HG03354 (cell line): ENCODE results near the gene TRABD2B.

ENCODE experiments used
- ATAC-seq: cut with Tn5 transposase; IDR thresholded peaks from one replicate; pipeline ENCODE4 v1.9.1; 2021; ENCODE audit warnings: mild to moderate bottlenecking; ENCODE audit not compliant: unreplicated experiment, poor library complexity, severe bottlenecking

The TRABD2B gene

GRCh38 chr1:47842228-47842919, 154.8 kb downstream of the TRABD2B start:
- ATAC-seq = no peak

DNA sequence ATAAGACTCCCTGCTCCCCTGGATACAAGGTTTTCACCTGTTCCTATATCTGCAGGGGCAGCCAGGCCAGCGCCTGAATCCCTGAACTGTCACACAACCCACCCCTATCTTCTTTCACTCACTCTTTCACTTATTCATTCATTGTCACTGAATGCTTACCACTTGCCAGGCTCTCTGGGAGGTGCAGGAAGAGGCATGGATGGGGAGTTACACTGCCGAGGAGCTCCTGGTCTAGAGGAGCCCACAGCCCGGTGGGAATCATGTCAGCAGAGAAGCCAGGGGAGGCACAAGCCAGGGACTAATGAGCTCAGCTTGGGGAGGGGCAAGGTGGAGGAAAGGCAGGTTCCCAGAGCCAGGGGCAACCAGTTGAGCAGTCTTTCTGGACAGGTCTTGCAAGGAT, 155.8 kb downstream of the TRABD2B start:
- ATAC-seq = no peak

DNA sequence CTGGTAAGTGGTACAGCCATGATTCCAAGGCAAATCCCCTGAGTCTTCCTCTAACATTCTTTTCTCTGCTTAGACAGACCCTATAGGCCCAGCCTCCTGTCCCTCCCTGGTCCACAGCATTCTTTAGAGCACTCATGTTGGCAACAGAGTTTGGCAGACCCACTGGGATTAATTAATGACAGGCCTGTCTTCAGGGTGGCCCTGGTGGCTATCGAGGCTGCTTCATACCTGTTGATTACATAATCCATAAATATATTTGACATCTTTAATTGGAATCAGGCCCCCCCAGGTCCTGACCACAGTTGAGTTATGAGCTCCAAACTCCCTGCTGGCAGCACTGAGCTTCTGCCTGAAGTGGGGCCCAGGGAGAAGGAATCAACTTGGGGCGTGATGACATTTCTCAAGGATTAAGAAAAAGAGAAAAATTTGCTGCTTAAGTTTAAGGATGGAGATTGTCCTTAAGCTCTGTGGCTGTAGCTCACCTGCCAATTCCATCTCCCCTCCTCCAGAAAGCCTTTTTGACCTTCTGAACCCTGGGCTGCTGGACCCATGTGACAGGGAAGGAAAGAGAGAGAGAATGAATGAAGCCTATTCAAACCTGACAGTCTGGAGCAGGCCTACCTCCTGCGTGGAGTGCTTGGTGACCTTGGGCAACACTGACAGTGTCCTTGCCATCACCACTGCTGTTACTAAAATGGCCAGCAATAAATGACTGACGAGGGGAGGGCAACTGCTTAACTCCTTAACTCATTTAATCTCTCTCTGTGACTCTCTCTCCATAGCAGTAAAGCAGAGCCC, 156.6 kb downstream of the TRABD2B start:
- no peak for ATAC-seq

GRCh38 chr1:47839433-47839760, 157.8 kb downstream of the TRABD2B start:
- ATAC-seq = no peak

GRCh38 chr1:47838562-47839432, 158.4 kb downstream of the TRABD2B start:
- no peak for ATAC-seq

- no peak for ATAC-seq
Measured at GRCh38 chr1:47837866-47838561, 159.2 kb downstream of the TRABD2B start.

GRCh38 chr1:47837056-47837830, 159.9 kb downstream of the TRABD2B start:
- ATAC-seq = no peak

- no peak for ATAC-seq
Measured at GRCh38 chr1:47835409-47835808, 161.8 kb downstream of the TRABD2B start.

DNA sequence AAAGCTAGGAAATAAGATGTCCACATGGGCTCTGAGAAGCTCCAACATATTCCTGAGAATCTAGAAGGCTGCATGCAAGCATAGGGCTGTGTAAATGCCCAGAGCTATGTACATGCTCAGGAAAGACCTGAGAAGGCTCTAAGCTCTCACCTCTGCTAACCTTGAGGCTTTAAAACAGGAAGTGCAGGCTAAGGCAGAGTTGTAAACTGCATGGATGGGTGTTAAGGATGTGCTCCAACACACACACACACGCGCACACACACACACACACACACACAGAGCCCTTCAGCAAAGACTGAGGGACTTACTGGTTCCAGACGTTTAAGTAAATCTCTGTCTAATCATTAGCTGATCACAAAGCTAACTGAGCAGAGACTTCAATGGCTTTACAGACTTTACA, 162.9 kb downstream of the TRABD2B start:
- no peak for ATAC-seq

GRCh38 chr1:47830641-47831333, 166.4 kb downstream of the TRABD2B start:
- ATAC-seq = no peak

- ATAC-seq = no peak
Measured at GRCh38 chr1:47830021-47830420, 167.2 kb downstream of the TRABD2B start.

DNA sequence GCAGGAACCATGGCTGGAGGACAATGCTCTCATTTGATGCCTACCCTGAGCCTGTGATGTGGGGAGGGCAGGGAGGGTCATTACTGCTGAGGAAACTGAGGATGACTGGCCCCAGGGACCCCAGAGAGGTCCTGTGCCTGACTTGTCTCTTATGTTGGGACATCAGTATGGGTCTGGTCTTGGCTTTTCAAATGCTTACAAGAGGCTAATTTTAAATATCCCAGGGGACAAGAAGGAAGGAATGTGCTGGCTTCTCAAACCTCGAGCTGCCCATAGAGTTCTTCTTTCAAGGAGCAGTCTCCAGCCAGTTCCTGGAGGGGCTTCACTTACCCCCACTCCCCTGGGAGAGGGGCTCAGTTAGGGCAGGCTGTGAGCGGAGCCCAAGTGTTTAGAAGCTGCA, 168.2 kb downstream of the TRABD2B start:
- ATAC-seq = no peak

DNA sequence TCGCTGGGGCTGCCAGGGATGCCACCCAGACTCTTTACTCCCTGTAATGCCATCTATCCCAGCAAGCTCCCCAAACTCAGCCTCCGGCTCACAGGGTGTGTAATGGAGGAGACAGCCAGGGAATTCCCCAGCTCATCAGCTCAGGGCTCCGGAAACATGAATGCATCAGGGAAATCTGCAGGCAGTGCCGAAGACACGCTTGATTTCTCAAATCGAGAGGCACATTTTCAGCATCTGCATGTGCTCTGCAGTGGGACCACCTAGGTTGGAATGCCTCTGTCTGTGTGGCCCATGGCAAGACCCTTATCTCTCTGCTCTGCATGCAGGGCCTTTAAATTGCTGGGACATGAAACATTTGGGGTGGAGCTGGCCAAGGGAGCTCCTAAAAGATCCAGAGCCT, 170.1 kb downstream of the TRABD2B start:
- no peak for ATAC-seq

DNA sequence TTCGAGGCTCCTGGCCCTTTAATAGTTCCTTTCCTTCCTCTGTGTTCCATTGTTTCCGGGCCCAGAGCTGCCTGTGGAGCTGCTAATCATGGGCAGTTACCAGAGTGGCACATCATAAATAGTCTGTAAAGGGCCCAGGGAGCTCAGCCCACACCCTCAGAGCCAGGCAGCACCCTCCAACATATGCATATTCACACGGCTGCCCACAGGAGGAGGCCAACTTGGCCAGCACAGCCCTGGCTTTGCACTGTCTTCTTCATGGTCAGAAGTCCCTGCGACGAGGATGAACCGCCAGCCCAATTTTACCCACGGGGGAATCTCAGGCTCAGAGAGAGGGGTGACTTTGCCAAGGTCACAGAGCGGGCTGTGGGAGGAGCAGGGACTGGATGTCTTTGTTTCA, 172.5 kb downstream of the TRABD2B start:
- ATAC-seq = no peak

- ATAC-seq = no peak
Measured at GRCh38 chr1:47824297-47824696, 172.9 kb downstream of the TRABD2B start.

- ATAC-seq = no peak
Measured at GRCh38 chr1:47823040-47823808, 174.0 kb downstream of the TRABD2B start.

DNA sequence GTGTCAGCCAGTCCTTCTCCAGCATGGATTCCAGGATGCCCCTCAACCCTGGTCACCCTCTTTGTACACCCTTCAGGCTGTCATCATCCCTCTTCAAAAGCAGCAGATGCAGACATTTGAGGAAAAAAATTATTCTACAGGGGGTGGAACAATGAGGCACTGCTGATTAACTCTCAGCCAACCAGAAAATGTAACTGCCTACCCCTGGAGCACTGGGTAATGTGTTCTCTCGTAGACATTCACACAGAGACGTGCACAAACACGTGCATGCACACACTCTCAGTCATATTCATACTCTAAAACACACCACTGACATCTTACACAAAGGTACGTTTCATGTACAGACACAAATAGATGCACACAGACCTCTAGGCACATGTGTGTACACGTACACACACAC, 175.4 kb downstream of the TRABD2B start:
- no peak for ATAC-seq

GRCh38 chr1:47819574-47819888, 177.7 kb downstream of the TRABD2B start:
- ATAC-seq = no peak
